ENCODE data around the gene LLGL2. TPM values are rescaled to one million over a fixed set of nuclear protein-coding genes. Genes with fewer than 3 reads are reported as not detected.

Gene LLGL2
- total and polyA plus RNA-seq, 10 of the 15 experiments (the other 5 are each of a cell fraction or from before 2014, with no cell fraction given) = 0.21 to 9.9 (median 4.5) TPM

GRCh38 chr17:75561927-75562603, 36.6 kb downstream of the LLGL2 start:
- ATAC-seq (no peak), FAIRE-seq (no peak), DNase-seq (ENCODE audit: low read depth, low spot score) (no peak)
- H3K36me3 ChIP-seq (ENCODE audit: control insufficient read depth in 2 of 2, insufficient read depth in 2 of 2, low read length in 1 of 2) = no peaks in the 10 kb centered on the region
- intact Hi-C loops (cut with micrococcal nuclease; ENCODE audit: unreplicated experiment) (no loop called here), in situ Hi-C loops (cut with MboI) (no loop called here)
- no peak for TF ChIP-seq ZNF384 (IDR thresholded peaks at IDR 0.05; ENCODE audit: borderline replicate concordance, low read depth, low read length)
- no peak for TF ChIP-seq CBX5 (IDR thresholded peaks at IDR 0.05; ENCODE audit: low read depth)
- TF ChIP-seq POU2F2 (IDR thresholded peaks at IDR 0.05; ENCODE audit: borderline replicate concordance, low read depth, low read length) = no peak
- no peak for TF ChIP-seq ZNF274 (IDR thresholded peaks at IDR 0.05; ENCODE audit: insufficient read depth, insufficient read length)
- TF ChIP-seq, protein P1, sequence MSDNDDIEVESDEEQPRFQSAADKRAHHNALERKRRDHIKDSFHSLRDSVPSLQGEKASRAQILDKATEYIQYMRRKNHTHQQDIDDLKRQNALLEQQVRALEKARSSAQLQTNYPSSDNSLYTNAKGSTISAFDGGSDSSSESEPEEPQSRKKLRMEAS (IDR thresholded peaks at IDR 0.05; ENCODE audit: low read depth, low read length) = no peak
- TF ChIP-seq, protein P2, sequence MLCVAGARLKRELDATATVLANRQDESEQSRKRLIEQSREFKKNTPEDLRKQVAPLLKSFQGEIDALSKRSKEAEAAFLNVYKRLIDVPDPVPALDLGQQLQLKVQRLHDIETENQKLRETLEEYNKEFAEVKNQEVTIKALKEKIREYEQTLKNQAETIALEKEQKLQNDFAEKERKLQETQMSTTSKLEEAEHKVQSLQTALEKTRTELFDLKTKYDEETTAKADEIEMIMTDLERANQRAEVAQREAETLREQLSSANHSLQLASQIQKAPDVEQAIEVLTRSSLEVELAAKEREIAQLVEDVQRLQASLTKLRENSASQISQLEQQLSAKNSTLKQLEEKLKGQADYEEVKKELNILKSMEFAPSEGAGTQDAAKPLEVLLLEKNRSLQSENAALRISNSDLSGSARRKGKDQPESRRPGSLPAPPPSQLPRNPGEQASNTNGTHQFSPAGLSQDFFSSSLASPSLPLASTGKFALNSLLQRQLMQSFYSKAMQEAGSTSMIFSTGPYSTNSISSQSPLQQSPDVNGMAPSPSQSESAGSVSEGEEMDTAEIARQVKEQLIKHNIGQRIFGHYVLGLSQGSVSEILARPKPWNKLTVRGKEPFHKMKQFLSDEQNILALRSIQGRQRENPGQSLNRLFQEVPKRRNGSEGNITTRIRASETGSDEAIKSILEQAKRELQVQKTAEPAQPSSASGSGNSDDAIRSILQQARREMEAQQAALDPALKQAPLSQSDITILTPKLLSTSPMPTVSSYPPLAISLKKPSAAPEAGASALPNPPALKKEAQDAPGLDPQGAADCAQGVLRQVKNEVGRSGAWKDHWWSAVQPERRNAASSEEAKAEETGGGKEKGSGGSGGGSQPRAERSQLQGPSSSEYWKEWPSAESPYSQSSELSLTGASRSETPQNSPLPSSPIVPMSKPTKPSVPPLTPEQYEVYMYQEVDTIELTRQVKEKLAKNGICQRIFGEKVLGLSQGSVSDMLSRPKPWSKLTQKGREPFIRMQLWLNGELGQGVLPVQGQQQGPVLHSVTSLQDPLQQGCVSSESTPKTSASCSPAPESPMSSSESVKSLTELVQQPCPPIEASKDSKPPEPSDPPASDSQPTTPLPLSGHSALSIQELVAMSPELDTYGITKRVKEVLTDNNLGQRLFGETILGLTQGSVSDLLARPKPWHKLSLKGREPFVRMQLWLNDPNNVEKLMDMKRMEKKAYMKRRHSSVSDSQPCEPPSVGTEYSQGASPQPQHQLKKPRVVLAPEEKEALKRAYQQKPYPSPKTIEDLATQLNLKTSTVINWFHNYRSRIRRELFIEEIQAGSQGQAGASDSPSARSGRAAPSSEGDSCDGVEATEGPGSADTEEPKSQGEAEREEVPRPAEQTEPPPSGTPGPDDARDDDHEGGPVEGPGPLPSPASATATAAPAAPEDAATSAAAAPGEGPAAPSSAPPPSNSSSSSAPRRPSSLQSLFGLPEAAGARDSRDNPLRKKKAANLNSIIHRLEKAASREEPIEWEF (IDR thresholded peaks at IDR 0.05; ENCODE audit: insufficient replicate concordance, low read depth, low read length) = no peak
- no peak for TF ChIP-seq E2F8 (IDR thresholded peaks at IDR 0.05; ENCODE audit: low read depth, partially characterized antibody)
- TF ChIP-seq, protein P3, sequence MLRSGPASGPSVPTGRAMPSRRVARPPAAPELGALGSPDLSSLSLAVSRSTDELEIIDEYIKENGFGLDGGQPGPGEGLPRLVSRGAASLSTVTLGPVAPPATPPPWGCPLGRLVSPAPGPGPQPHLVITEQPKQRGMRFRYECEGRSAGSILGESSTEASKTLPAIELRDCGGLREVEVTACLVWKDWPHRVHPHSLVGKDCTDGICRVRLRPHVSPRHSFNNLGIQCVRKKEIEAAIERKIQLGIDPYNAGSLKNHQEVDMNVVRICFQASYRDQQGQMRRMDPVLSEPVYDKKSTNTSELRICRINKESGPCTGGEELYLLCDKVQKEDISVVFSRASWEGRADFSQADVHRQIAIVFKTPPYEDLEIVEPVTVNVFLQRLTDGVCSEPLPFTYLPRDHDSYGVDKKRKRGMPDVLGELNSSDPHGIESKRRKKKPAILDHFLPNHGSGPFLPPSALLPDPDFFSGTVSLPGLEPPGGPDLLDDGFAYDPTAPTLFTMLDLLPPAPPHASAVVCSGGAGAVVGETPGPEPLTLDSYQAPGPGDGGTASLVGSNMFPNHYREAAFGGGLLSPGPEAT (IDR thresholded peaks at IDR 0.05; ENCODE audit: low read depth) = no peak
- TF ChIP-seq MYB (IDR thresholded peaks at IDR 0.05; ENCODE audit: borderline replicate concordance, low read depth, low read length) = no peak
- TF ChIP-seq, protein P4, sequence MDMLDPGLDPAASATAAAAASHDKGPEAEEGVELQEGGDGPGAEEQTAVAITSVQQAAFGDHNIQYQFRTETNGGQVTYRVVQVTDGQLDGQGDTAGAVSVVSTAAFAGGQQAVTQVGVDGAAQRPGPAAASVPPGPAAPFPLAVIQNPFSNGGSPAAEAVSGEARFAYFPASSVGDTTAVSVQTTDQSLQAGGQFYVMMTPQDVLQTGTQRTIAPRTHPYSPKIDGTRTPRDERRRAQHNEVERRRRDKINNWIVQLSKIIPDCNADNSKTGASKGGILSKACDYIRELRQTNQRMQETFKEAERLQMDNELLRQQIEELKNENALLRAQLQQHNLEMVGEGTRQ (IDR thresholded peaks at IDR 0.05; ENCODE audit: borderline replicate concordance, low read depth, low read length) = no peak
- H3K9ac ChIP-seq (ENCODE audit: control insufficient read depth, insufficient read depth, low read length) = no peak overlapping the region
- no peaks in the 10 kb centered on the region for H3K9me3 ChIP-seq (replicated peaks; ENCODE audit: control insufficient read depth, insufficient read depth, low read length)
- no peak overlapping the region for H3K27ac ChIP-seq (ENCODE audit: control insufficient read depth, insufficient read depth)
- CTCF ChIA-PET = no interaction called here
- no peaks in the 10 kb centered on the region for H3K27me3 ChIP-seq (replicated peaks in 1 of 2; ENCODE audit: control insufficient read depth in 2 of 2, insufficient read depth in 2 of 2, low read length in 1 of 2)
- SMC1A ChIA-PET (ENCODE audit: uncharacterized antibody, unreplicated experiment) = no interaction called here
- no peak overlapping the region for H3K4me3 ChIP-seq
- no peaks in the 10 kb centered on the region for H3K79me2 ChIP-seq (ENCODE audit: control insufficient read depth, insufficient read depth, low read length)
- no peak overlapping the region for H2AFZ ChIP-seq (ENCODE audit: control insufficient read depth, low read depth, low read length)
- BruUV-seq (replicated peaks) = no TSS peak
- POLR2A ChIA-PET = no interaction called here
- H3K4me2 ChIP-seq (ENCODE audit: control insufficient read depth, insufficient read depth) = no peak overlapping the region
- WGBS (ENCODE audit: insufficient coverage, insufficient replicate concordance, low lambda C conversion rate, missing lambda C conversion rate) = 66% methylated on average over 5 of the region's 5 CpGs
- peaks cover 8% of the 10 kb centered on the region for H3K4me1 ChIP-seq (ENCODE audit: control insufficient read depth, insufficient read depth, low read length)
- RAD21 ChIA-PET (ENCODE audit: unreplicated experiment) = no interaction called here
- H4K20me1 ChIP-seq (ENCODE audit: control insufficient read depth, insufficient read depth) = no peaks in the 10 kb centered on the region
